ENCODE data around the gene TRAF3IP1.

TRAF3IP1 gene

GRCh38 chr2:238423561-238424312 lies 103.4 kb downstream of the TRAF3IP1 start:
- no peak for DNase-seq
- Histone ChIP-seq H3K36me3 (ENCODE audit: control insufficient read depth, insufficient read depth, low read length) (no peaks in the 10 kb centered on the region), H3K27me3 (replicated peaks; ENCODE audit: control insufficient read depth, insufficient read depth, low read length, poor library complexity, severe bottlenecking) (no peaks in the 10 kb centered on the region), H3K4me3 (ENCODE audit: insufficient read depth, low read depth, low read length, poor library complexity, severe bottlenecking) (no peak overlapping the region), H3K9me3 (ENCODE audit: control insufficient read depth, low read length) (no peaks in the 10 kb centered on the region), H3K27ac (ENCODE audit: insufficient read depth, low read length, poor library complexity, severe bottlenecking) (no peak overlapping the region), H3K4me1 (ENCODE audit: control insufficient read depth, insufficient read depth, low read length, poor library complexity, severe bottlenecking) (peaks cover 8% of the 10 kb centered on the region)

DNA sequence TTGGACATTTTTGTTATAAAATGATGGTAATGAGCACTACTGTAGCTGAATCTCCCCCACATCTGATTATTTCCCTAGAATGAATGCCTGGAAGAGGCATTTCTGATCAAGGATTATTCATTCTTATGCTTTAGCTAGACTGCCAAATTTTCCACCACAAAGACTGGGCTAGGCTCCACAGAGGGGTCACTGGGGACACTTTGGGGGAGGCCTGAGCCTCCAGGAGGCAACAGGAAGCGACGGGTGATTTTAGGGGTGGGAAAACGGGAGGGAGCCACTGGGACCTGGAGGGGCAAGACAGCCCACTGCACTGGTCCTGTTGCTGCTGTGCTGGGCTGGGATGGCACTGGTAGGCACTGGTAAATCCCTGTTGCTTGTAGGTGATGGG lies 104.0 kb downstream of the TRAF3IP1 start:
- Histone ChIP-seq H3K4me1 (ENCODE audit: control insufficient read depth, insufficient read depth, low read length, poor library complexity, severe bottlenecking) (peaks cover 8% of the 10 kb centered on the region), H3K27me3 (replicated peaks; ENCODE audit: control insufficient read depth, insufficient read depth, low read length, poor library complexity, severe bottlenecking) (no peaks in the 10 kb centered on the region), H3K36me3 (ENCODE audit: control insufficient read depth, insufficient read depth, low read length) (no peaks in the 10 kb centered on the region), H3K4me3 (ENCODE audit: insufficient read depth, low read depth, low read length, poor library complexity, severe bottlenecking) (no peak overlapping the region), H3K27ac (ENCODE audit: insufficient read depth, low read length, poor library complexity, severe bottlenecking) (no peak overlapping the region), H3K9me3 (ENCODE audit: control insufficient read depth, low read length) (no peaks in the 10 kb centered on the region)
- no peak for DNase-seq

- H3K4me3 ChIP-seq (ENCODE audit: insufficient read depth, low read depth, low read length, poor library complexity, severe bottlenecking): no peak overlapping the region
Measured at GRCh38 chr2:238425505-238425978, 105.2 kb downstream of the TRAF3IP1 start.

GRCh38 chr2:238425979-238426567 lies 105.8 kb downstream of the TRAF3IP1 start:
- peaks cover 8% of the 10 kb centered on the region for H3K4me1 ChIP-seq (ENCODE audit: control insufficient read depth, insufficient read depth, low read length, poor library complexity, severe bottlenecking)
- H3K36me3 ChIP-seq (ENCODE audit: control insufficient read depth, insufficient read depth, low read length): peaks cover 9% of the 10 kb centered on the region
- H3K27ac ChIP-seq (ENCODE audit: insufficient read depth, low read length, poor library complexity, severe bottlenecking): peak overlapping the region; percentile 74
- no peaks in the 10 kb centered on the region for H3K9me3 ChIP-seq (ENCODE audit: control insufficient read depth, low read length)
- peak overlapping the region; percentile 75 for H3K4me3 ChIP-seq (ENCODE audit: insufficient read depth, low read depth, low read length, poor library complexity, severe bottlenecking)
- DNase-seq: no peak
- no peaks in the 10 kb centered on the region for H3K27me3 ChIP-seq (replicated peaks; ENCODE audit: control insufficient read depth, insufficient read depth, low read length, poor library complexity, severe bottlenecking)

More at GRCh38 chr2:238425505-238425978, 105.2 kb downstream of the TRAF3IP1 start:
- Histone ChIP-seq H3K4me1 (ENCODE audit: control insufficient read depth, insufficient read depth, low read length, poor library complexity, severe bottlenecking) (peaks cover 8% of the 10 kb centered on the region), H3K27ac (ENCODE audit: insufficient read depth, low read length, poor library complexity, severe bottlenecking) (no peak overlapping the region), H3K27me3 (replicated peaks; ENCODE audit: control insufficient read depth, insufficient read depth, low read length, poor library complexity, severe bottlenecking) (no peaks in the 10 kb centered on the region), H3K36me3 (ENCODE audit: control insufficient read depth, insufficient read depth, low read length) (peaks cover 6% of the 10 kb centered on the region), H3K9me3 (ENCODE audit: control insufficient read depth, low read length) (no peaks in the 10 kb centered on the region)
- DNase-seq: no peak

GRCh38 chr2:238426568-238427434 lies 106.5 kb downstream of the TRAF3IP1 start, which contains the start of gene ASB1:
TSS of gene ASB1 (plus strand) at chr2:238426927. CDS start at chr2:238427071, 144 bp downstream.
- Histone ChIP-seq H3K9me3 (ENCODE audit: control insufficient read depth, low read length) (no peaks in the 10 kb centered on the region), H3K36me3 (ENCODE audit: control insufficient read depth, insufficient read depth, low read length) (peaks cover 9% of the 10 kb centered on the region), H3K4me1 (ENCODE audit: control insufficient read depth, insufficient read depth, low read length, poor library complexity, severe bottlenecking) (peaks cover 8% of the 10 kb centered on the region), H3K27me3 (replicated peaks; ENCODE audit: control insufficient read depth, insufficient read depth, low read length, poor library complexity, severe bottlenecking) (no peaks in the 10 kb centered on the region), H3K27ac (ENCODE audit: insufficient read depth, low read length, poor library complexity, severe bottlenecking) (peak within 1 kb of the TSS; percentile 74), H3K4me3 (ENCODE audit: insufficient read depth, low read depth, low read length, poor library complexity, severe bottlenecking) (peak within 1 kb of the TSS; percentile 75)
- peak; percentile 60 to 76 (median 64) for DNase-seq

GRCh38 chr2:238427435-238428162 lies 107.3 kb downstream of the TRAF3IP1 start:
- no peaks in the 10 kb centered on the region for H3K9me3 ChIP-seq (ENCODE audit: control insufficient read depth, low read length)
- H3K4me1 ChIP-seq (ENCODE audit: control insufficient read depth, insufficient read depth, low read length, poor library complexity, severe bottlenecking): peaks cover 8% of the 10 kb centered on the region
- peaks cover 9% of the 10 kb centered on the region for H3K36me3 ChIP-seq (ENCODE audit: control insufficient read depth, insufficient read depth, low read length)
- peak overlapping the region; percentile 74 for H3K27ac ChIP-seq (ENCODE audit: insufficient read depth, low read length, poor library complexity, severe bottlenecking)
- peak overlapping the region; percentile 75 for H3K4me3 ChIP-seq (ENCODE audit: insufficient read depth, low read depth, low read length, poor library complexity, severe bottlenecking)
- H3K27me3 ChIP-seq (replicated peaks; ENCODE audit: control insufficient read depth, insufficient read depth, low read length, poor library complexity, severe bottlenecking): no peaks in the 10 kb centered on the region
- DNase-seq: no peak

GRCh38 chr2:238428866-238429265 lies 108.5 kb downstream of the TRAF3IP1 start:
- Histone ChIP-seq H3K4me1 (ENCODE audit: control insufficient read depth, insufficient read depth, low read length, poor library complexity, severe bottlenecking) (peaks cover 8% of the 10 kb centered on the region), H3K36me3 (ENCODE audit: control insufficient read depth, insufficient read depth, low read length) (peaks cover 17% of the 10 kb centered on the region), H3K4me3 (ENCODE audit: insufficient read depth, low read depth, low read length, poor library complexity, severe bottlenecking) (no peak overlapping the region), H3K27me3 (replicated peaks; ENCODE audit: control insufficient read depth, insufficient read depth, low read length, poor library complexity, severe bottlenecking) (no peaks in the 10 kb centered on the region), H3K27ac (ENCODE audit: insufficient read depth, low read length, poor library complexity, severe bottlenecking) (no peak overlapping the region), H3K9me3 (ENCODE audit: control insufficient read depth, low read length) (no peaks in the 10 kb centered on the region)
- DNase-seq: no peak

DNA sequence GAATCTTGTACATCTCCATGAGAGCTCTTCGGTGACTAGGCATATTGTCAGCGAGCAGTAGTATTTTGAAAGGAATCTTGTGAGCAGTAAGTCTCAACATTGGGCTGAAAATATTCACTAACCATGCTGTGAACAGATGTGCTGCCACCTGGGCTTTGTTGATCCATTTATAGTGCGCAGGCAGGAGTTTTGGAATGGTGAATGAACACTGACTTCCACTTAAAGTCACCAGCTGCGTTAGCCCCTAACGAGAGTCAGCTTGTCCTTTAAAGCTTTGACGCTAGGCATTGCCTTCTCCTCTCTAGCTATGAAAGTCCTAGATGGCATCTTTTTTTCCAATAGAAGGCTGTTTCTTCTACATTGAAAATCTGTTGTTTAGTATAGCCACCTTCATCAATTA lies 110.5 kb downstream of the TRAF3IP1 start:
- H3K27ac ChIP-seq (ENCODE audit: insufficient read depth, low read length, poor library complexity, severe bottlenecking): no peak overlapping the region
- peaks cover 36% of the 10 kb centered on the region for H3K36me3 ChIP-seq (ENCODE audit: control insufficient read depth, insufficient read depth, low read length)
- no peaks in the 10 kb centered on the region for H3K9me3 ChIP-seq (ENCODE audit: control insufficient read depth, low read length)
- H3K4me1 ChIP-seq (ENCODE audit: control insufficient read depth, insufficient read depth, low read length, poor library complexity, severe bottlenecking): peaks cover 8% of the 10 kb centered on the region
- H3K27me3 ChIP-seq (replicated peaks; ENCODE audit: control insufficient read depth, insufficient read depth, low read length, poor library complexity, severe bottlenecking): no peaks in the 10 kb centered on the region
- DNase-seq: no peak
- H3K4me3 ChIP-seq (ENCODE audit: insufficient read depth, low read depth, low read length, poor library complexity, severe bottlenecking): no peak overlapping the region

- Histone ChIP-seq H3K4me1 (ENCODE audit: control insufficient read depth, insufficient read depth, low read length, poor library complexity, severe bottlenecking) (peaks cover 7% of the 10 kb centered on the region), H3K4me3 (ENCODE audit: insufficient read depth, low read depth, low read length, poor library complexity, severe bottlenecking) (no peak overlapping the region), H3K36me3 (ENCODE audit: control insufficient read depth, insufficient read depth, low read length) (peaks cover 37% of the 10 kb centered on the region), H3K9me3 (ENCODE audit: control insufficient read depth, low read length) (no peaks in the 10 kb centered on the region), H3K27me3 (replicated peaks; ENCODE audit: control insufficient read depth, insufficient read depth, low read length, poor library complexity, severe bottlenecking) (no peaks in the 10 kb centered on the region), H3K27ac (ENCODE audit: insufficient read depth, low read length, poor library complexity, severe bottlenecking) (no peak overlapping the region)
- DNase-seq: no peak
Measured at GRCh38 chr2:238431456-238431855, 111.1 kb downstream of the TRAF3IP1 start.
